ENCODE data around the gene BACH1.
"Not testable (repeated sequence)": the region's sequence is repeated elsewhere in the genome, so short reads cannot be mapped to it uniquely, and the experiment has no call there.

The BACH1 gene

DNA sequence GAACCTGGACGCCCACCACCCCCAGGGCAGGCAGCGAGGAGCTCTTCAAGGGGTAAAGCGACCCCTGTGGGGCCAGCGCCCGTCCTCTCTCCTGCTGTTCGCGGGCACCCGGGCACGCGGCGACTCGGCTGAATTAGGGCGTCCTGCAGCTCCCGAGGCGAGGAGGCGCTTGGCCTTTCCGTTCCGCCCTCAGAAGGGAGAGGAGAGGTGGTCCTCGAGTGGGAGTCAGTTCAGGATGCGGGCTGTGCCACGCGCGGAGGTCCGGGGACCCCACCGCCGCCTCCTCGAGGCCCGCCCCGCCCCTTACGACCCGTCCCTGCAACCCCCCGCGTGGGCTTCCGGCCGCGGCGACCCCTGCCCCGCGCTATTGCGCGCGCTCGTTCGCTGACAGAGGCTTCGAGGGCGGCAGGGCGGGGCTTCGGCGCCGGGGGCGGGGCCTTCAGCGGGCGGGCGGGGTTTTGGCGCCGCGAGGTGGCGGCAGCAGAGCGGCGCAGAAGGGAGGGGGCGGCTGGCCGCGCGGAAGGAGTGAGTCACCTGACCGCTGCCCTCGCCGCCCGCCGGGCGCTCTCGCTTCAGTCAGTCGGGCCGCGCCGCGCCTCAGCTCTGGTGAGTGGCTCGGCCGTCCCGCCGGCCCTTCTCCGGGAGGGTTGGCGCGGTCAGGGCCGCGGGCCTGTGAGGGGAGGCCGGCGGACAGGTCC lies at the start of gene BACH1:
TSS of gene BACH1 (plus strand) at position 575 of the 698 bp plus-strand sequence. CDS start 22,359 bp downstream, outside the sequence.
- peak; percentile 71 to 85 for DNase-seq

GRCh38 chr21:29249289-29249688 lies 49.4 kb upstream of the BACH1 start:
- not testable (repeated sequence) for DNase-seq

DNA sequence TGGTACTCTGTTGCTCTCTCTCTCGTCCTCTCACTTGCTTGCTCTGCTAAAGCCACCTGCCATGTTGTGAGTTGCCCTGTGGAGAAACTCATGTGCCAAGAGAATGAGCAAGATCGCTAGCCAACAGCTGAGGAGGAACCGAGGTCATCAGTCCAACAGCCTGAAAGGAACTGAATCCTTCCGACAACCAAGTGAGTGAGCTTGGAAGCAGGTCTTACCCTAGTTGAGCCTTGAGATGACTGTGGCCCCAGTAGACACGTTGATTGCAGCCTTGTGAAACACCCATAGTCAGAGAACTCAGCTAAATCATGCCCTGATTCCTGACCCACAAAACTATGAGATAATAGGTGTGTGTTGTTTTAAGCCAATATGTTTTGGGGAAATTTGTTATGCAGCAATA lies 48.1 kb upstream of the BACH1 start:
- DNase-seq, result no peak

DNA sequence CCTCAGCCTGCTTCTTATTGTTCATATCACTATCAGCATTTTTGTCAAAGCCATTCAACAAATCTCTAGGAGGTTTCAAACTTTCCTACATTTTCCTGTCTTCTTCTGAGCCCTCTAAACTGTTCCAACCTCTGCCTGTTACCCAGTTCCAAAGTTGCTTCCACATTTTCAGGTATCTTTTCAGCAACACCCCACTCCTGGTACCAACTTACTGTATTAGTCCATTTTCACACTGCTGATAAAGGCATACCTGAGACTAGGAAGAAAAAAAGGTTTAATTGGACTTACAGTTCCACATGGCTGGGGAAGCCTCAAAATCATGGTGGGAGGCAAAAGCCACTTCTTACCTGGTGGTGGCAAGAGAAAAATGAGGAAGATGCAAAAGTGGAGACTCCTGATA lies 44.9 kb upstream of the BACH1 start:
- not testable (repeated sequence) for DNase-seq

GRCh38 chr21:29254550-29254949 lies 44.2 kb upstream of the BACH1 start:
- no peak for DNase-seq

- peak; percentile 44 to 48 for DNase-seq
Observed at GRCh38 chr21:29256126-29256910, 42.4 kb upstream of the BACH1 start.

DNA sequence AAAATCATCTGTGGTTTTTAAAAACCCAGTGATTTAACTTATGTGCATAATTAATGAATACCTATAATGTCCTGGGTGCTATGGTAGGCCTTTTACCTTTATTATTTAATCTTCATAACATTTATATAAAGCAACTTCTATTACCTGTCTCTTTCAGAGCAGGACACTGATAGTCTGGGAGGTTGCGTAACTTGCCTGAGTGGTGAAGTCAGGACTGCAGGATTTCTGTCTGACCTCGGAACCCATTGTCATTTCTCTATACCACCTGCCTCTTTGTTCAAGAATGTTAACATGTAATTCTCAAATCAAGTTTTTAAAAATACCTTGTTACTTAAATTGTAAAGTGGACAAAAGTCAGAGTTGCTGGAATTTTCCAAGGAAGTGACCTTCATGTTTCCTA lies 41.0 kb upstream of the BACH1 start:
- no peak for DNase-seq

GRCh38 chr21:29258626-29259338 lies 39.9 kb upstream of the BACH1 start:
- no peak for DNase-seq

DNA sequence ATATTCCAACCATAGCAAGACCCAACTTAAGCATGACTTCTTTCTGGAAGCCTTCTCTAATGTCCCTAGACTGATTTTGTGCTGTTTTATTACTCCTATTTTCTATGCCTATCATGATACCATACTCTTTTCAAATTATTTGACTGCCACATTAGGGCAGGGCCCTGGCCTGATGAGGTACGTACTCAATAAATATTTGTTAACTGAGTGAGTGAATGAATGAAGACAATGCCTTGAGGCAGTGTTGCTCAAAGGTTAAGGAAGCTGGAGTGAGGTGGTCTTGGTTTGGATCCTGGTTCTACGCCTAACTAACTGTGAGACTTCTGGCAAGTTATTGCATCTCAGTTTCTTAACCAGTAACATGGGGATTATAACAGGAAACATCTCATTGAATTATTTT lies 38.3 kb upstream of the BACH1 start:
- no peak for DNase-seq

- DNase-seq, result no peak
Observed at GRCh38 chr21:29261555-29262540, 36.9 kb upstream of the BACH1 start.

DNA sequence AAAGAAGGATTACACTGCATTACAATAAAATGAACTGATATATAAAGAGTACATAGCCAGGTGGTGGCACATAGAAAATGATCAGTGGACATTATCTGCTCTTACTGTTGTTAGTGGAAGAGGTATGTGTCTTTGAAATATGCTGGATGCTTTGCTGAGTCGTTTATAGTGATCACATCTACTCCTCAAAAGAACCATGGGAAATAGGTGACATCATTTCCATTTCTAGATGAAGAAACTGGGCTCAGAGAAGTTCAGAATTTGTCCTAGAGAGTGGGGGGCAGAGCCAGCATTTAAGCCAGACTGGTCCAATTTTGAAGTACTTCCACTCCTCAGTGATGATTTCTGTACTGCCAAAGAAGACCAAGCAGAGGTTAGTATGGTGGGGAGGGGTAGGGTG lies 34.0 kb upstream of the BACH1 start:
- no peak for DNase-seq

DNA sequence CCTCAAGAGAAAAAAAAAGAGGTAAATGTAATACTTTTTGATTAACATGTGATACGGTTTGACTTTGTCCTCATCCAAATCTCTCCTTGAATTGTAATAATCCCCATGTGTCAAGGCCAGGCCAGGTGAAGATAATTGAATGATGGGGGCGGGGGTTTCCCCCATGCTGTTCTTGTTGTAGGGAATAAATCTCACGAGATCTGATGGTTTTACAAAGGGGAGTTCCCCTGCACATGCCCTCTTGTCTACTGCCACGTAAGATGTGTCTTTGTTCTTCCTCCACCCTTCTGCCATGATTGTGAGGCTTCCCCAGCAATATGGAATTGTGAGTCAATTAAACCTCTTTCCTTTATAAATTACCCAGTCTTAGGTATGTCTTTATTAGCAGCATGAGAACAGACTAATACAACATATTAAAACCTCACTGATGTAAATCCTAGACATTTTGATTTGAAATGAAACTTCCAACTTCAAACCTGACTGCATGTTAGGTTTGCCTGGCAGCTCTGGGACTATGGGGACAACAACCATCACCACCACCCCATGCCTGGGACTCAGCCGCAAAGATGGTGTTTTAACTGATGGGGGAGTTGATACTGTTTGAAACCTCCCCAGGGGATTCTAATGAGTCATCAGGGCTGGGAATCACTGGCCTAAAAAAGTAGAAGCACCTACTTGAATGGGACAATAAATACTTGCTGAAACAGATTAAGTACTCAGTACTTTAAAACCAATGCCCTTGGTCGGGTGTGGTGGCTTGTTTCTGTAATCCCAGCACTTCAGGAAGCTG lies 32.8 kb upstream of the BACH1 start:
- no peak for DNase-seq

DNA sequence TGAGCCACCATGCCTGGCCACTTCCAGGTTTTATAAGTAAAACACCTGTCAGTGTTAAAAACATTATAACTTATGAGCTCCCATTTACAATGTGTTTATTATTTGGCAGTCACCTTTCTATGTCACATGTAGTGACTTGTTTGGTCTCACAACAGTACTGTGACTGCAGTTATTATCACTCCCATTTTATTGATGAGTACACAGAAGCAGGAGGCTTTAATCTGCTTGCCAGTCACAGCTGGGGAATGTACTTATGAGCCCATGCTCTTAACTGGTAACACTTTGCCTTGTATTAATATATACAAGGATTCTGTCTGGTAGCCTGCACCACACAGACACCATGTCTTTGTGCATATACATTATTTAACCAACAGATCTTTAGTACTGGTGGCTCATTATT lies 31.1 kb upstream of the BACH1 start:
- no peak for DNase-seq

DNA sequence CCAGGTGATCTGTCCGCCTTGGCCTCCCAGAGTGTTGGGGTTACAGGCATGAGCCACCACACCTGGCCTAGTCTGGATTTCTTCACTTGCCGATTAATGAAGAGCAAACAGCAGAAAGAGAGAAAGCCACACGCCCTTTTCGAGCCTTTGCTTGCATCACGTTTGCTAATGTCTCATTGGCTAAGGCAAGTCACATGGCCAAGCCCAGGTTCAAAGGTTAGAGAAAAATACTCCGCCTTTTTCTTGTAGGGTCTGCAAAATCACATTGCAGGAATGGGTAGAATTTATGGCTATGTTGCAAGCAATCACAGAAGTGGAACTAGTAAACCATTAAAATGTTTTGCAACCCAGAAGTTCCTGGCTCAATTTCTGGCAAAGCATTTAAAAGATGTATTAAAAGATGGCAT lies 26.8 kb upstream of the BACH1 start:
- no peak for DNase-seq

GRCh38 chr21:29277442-29277841 lies 21.3 kb upstream of the BACH1 start:
- DNase-seq, result no peak

- DNase-seq, result no peak
Observed at GRCh38 chr21:29279558-29279957, 19.2 kb upstream of the BACH1 start.

DNA sequence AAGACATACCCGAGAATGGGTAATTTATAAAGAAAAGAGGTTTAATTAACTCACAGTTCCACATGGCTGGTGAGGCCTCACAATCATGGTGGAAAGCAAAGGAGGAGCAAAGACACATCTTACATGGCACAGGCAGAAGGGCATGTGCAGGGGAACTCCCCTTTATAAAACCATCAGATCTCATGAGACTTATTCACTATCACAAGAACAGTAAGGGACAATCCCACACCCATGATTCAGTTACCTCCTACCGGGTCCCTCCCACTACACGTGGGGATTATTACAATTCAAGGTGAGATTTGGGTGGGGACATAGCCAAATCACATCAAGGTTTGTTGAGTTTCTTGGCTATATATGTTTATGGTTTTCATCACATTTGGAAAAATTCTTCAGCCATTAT lies 16.9 kb upstream of the BACH1 start:
- DNase-seq, result not testable (repeated sequence)

DNA sequence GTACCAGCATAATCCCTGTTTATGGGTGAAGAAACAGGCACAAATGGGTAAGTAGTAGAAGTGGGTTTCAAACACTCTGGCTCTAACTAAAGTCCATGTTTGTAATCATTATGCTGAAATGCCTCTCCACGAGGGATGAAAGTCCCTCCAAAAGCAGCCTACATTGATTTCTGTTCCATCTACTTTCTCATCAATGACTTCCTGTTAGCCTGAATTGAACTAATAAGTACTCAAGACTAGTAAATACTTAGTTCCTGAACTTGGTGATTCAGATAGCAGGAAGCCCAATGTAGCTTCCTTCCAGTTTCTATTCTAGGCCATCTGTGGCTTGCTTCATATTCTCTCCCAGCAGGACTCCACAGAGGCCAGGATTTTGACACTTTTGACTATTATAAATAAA lies 11.3 kb upstream of the BACH1 start:
- DNase-seq, result no peak

- DNase-seq, result no peak
Observed at GRCh38 chr21:29288239-29288638, 10.5 kb upstream of the BACH1 start.

- DNase-seq, result no peak
Observed at GRCh38 chr21:29289317-29289716, 9.4 kb upstream of the BACH1 start.

DNA sequence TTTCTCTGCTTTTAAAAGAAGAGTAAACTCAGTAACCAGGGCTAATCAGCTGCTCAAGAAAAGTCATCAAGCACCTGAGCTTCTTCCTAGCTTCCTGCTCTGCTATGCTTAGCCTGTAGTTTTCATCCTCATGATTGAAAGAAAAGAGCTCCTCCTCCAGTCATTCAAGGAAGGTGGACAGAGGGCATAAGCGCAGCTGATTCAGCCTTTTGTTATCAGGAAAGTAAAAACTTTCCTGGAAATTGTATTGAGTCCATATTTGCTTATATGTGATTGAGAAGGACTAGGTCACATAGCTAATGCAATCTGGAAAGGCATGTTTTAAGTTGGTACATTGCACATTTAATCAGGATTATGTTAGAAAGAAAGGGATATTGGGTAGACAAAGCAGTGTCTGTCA lies 8.5 kb upstream of the BACH1 start:
- no peak for DNase-seq

GRCh38 chr21:29293495-29293894 lies 5.2 kb upstream of the BACH1 start:
- DNase-seq, result no peak
